ENCODE data around the gene TP53I11.

TP53I11 gene

GRCh38 chr11:44978274-44978960 is 27.7 kb upstream of the TP53I11 start:
- no peak for DNase-seq

GRCh38 chr11:44977493-44977984 is 26.9 kb upstream of the TP53I11 start:
- peak; percentile 32 for DNase-seq

- no peak for DNase-seq
These were observed 25.9 kb upstream of the TP53I11 start for GRCh38 chr11:44976576-44976975.

GRCh38 chr11:44974402-44975000 is 23.8 kb upstream of the TP53I11 start:
- no peak for DNase-seq

GRCh38 chr11:44973632-44974401 is 23.1 kb upstream of the TP53I11 start:
- DNase-seq: no peak

- no peak for DNase-seq
These were observed 22.2 kb upstream of the TP53I11 start for GRCh38 chr11:44972746-44973435.

GRCh38 chr11:44971185-44971584 is 20.5 kb upstream of the TP53I11 start:
- DNase-seq: no peak

- DNase-seq: no peak
These were observed 19.6 kb upstream of the TP53I11 start for GRCh38 chr11:44970293-44970692.

GRCh38 chr11:44969651-44970252 is 19.1 kb upstream of the TP53I11 start:
- no peak for DNase-seq

- DNase-seq: no peak
These were observed 17.8 kb upstream of the TP53I11 start for GRCh38 chr11:44968510-44968909.

- no peak for DNase-seq
These were observed 17.3 kb upstream of the TP53I11 start for GRCh38 chr11:44967930-44968496.

- no peak for DNase-seq
These were observed 16.0 kb upstream of the TP53I11 start for GRCh38 chr11:44966694-44967093.

GRCh38 chr11:44964526-44965209 is 14.0 kb upstream of the TP53I11 start:
- no peak for DNase-seq

GRCh38 chr11:44963948-44964347 is 13.3 kb upstream of the TP53I11 start:
- no peak for DNase-seq

- DNase-seq: no peak
These were observed 12.5 kb upstream of the TP53I11 start for GRCh38 chr11:44963136-44963535.

- no peak for DNase-seq
These were observed 11.8 kb upstream of the TP53I11 start for GRCh38 chr11:44962464-44962863.

GRCh38 chr11:44960200-44960845 is 9.6 kb upstream of the TP53I11 start:
- no peak for DNase-seq

GRCh38 chr11:44959064-44959463 is 8.4 kb upstream of the TP53I11 start:
- no peak for DNase-seq

GRCh38 chr11:44957776-44958564 is 7.3 kb upstream of the TP53I11 start:
- no peak for DNase-seq

- DNase-seq: no peak
These were observed 6.4 kb upstream of the TP53I11 start for GRCh38 chr11:44957040-44957515.
